GM12865 (cell line): ENCODE measurements around the gene FIBCD1.

ENCODE experiments used
- DNase-seq: peaks from one replicate; pipeline ENCODE4 v3.0.0; 2010; ENCODE audit warnings: low read depth
- H3K4me3 ChIP-seq: 2 replicates; pipeline ENCODE4 v1.5.1; 2011; ENCODE audit warnings: mild to moderate bottlenecking, low read depth, low read length, control low read depth
- TF ChIP-seq, protein P1 (sequence below): IDR thresholded peaks from 2 replicates; pipeline ENCODE4 v1.5.1; 2011; ENCODE audit warnings: low read length, control low read depth, low read depth, inconsistent platforms; ENCODE audit not compliant: insufficient read depth; ENCODE audit errors: missing control alignments

The FIBCD1 gene

DNA sequence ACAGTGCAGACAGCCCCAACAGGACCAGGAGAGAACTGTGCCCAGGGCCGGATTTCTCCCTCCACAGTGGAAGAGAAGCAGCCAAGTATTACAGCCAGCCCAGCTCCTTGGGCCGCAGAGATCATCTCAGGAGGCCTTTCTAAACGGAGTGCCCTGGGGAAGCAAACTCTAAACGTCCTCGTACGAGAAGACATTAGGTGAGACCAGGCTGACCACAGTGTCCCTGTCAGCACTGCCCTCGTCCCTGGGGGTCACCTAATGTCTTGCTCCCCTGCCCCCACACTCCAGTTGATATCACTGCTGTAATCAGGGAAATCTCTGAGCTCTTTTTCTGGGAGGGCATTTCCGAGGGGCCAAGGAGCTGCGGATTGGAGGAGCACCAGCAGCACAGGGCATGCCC, 48.9 kb downstream of the FIBCD1 start:
- DNase-seq, result no peak
- H3K4me3 ChIP-seq, result no peak overlapping the region
- TF ChIP-seq, protein P1, sequence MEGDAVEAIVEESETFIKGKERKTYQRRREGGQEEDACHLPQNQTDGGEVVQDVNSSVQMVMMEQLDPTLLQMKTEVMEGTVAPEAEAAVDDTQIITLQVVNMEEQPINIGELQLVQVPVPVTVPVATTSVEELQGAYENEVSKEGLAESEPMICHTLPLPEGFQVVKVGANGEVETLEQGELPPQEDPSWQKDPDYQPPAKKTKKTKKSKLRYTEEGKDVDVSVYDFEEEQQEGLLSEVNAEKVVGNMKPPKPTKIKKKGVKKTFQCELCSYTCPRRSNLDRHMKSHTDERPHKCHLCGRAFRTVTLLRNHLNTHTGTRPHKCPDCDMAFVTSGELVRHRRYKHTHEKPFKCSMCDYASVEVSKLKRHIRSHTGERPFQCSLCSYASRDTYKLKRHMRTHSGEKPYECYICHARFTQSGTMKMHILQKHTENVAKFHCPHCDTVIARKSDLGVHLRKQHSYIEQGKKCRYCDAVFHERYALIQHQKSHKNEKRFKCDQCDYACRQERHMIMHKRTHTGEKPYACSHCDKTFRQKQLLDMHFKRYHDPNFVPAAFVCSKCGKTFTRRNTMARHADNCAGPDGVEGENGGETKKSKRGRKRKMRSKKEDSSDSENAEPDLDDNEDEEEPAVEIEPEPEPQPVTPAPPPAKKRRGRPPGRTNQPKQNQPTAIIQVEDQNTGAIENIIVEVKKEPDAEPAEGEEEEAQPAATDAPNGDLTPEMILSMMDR, result no peak

DNA sequence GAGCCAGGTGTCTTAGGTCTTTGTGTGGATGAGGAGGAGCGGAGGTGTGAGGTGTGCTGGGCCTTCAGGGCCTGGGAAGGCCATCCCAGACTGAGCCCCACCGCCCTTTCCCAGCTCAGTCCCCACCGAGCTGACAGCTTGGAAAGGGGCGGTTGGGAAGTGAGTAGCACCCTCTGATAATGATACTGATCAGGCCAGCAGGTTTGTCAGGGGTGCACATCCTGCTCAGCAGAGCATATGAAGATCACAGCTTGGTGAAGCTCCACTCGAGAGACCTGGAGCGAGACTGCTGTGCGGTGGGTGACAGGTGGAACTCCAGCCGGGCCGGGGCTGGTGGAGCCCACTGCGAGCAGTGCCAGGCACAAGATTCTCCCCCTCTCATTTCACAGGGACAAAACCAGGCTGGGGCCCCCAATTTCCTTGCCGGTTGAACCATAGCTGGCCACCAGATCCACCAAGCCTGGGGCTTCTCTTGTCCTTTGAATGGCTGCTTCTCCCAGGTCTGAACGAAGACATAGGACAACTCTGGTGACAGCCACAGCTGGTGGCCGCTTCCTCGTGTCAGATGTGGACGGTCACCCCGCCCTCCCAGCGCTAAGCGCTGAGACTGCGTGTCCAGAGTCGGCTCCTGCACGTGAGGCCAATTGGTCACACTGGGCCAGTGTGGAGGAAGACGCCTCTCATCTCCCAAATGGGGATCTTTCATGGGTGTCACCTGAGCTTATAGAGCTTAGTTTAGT, 50.7 kb downstream of the FIBCD1 start:
- TF ChIP-seq, protein P1, result no peak
- no peak for DNase-seq
- no peak overlapping the region for H3K4me3 ChIP-seq

DNA sequence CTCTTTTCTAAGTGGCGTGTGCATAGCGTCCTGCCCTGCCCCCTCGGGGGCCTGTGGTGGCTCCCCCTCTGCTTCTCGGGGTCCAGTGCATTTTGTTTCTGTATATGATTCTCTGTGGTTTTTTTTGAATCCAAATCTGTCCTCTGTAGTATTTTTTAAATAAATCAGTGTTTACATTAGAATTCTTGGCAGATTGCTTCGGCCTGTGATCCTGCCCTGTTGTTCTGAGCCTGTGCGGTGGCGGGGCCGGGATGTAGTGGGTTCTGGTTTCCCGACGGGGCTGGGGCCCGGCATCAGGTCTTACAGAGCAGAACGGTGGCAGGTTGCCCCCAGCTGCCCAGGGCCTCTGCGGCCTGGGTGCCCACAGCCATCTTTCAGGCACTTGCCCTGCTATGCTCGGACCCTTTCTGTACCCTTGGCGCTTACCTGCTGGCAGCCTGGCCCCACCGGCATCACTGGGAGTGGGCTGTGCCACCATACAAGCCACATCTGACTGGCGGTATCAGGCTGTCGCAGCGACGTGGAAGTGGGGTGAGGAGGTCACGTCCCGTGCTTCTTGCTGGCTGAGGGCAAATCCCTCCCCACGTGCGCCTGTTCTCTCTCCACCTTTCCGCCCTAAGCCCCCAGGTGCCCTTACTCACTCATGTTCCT, 51.4 kb downstream of the FIBCD1 start:
- H3K4me3 ChIP-seq, result no peak overlapping the region
- DNase-seq, result no peak
- TF ChIP-seq, protein P1, result no peak

DNA sequence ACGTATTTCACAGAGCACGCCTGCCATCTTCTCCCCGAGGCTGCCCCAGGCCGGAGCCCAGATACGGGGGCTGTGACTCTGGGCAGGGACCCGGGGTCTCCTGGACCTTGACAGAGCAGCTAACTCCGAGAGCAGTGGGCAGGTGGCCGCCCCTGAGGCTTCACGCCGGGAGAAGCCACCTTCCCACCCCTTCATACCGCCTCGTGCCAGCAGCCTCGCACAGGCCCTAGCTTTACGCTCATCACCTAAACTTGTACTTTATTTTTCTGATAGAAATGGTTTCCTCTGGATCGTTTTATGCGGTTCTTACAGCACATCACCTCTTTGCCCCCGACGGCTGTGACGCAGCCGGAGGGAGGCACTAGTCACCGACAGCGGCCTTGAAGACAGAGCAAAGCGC, 52.1 kb downstream of the FIBCD1 start:
- H3K4me3 ChIP-seq, result no peak overlapping the region
- DNase-seq, result no peak
- TF ChIP-seq, protein P1, result no peak

DNA sequence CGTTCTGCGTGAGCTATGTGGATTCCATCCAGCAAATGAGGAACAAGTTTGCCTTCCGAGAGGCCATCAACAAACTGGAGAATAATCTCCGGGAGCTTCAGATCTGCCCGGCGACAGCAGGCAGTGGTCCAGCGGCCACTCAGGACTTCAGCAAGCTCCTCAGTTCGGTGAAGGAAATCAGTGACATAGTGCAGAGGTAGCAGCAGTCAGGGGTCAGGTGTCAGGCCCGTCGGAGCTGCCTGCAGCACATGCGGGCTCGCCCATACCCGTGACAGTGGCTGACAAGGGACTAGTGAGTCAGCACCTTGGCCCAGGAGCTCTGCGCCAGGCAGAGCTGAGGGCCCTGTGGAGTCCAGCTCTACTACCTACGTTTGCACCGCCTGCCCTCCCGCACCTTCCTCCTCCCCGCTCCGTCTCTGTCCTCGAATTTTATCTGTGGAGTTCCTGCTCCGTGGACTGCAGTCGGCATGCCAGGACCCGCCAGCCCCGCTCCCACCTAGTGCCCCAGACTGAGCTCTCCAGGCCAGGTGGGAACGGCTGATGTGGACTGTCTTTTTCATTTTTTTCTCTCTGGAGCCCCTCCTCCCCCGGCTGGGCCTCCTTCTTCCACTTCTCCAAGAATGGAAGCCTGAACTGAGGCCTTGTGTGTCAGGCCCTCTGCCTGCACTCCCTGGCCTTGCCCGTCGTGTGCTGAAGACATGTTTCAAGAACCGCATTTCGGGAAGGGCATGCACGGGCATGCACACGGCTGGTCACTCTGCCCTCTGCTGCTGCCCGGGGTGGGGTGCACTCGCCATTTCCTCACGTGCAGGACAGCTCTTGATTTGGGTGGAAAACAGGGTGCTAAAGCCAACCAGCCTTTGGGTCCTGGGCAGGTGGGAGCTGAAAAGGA, 53.3 kb downstream of the FIBCD1 start:
- DNase-seq, result no peak
- no peak overlapping the region for H3K4me3 ChIP-seq
- TF ChIP-seq, protein P1, result no peak

DNA sequence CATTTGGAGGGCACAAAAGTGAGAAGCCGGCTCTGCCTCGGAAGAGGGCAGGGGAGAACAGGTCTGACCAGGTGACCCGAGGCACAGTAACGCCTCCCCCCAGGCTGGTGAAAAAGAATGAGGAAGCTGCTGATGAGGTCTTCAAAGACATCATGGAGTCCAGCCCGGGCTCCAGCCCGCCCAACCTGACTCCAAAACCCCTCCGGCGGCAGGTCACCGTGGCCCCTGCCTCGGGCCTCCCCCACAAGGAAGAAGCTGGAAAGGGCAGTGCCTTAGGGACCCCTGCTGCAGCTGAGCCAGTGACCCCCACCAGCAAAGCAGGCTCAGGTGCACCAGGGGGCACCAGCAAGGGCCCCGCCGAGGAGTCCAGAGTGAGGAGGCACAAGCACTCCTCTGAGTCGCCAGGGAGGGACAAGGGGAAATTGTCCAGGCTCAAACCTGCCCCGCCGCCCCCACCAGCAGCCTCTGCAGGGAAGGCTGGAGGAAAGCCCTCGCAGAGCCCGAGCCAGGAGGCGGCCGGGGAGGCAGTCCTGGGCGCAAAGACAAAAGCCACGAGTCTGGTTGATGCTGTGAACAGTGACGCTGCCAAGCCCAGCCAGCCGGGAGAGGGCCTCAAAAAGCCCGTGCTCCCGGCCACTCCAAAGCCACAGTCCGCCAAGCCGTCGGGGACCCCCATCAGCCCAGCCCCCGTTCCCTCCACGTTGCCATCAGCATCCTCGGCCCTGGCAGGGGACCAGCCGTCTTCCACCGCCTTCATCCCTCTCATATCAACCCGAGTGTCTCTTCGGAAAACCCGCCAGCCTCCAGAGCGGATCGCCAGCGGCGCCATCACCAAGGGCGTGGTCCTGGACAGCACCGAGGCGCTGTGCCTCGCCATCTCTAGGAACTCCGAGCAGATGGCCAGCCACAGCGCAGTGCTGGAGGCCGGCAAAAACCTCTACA, 54.2 kb downstream of the FIBCD1 start:
- no peak overlapping the region for H3K4me3 ChIP-seq
- DNase-seq, result no peak
- TF ChIP-seq, protein P1, result no peak
